Measurements from ENCODE around the gene HNRNPH2.

The HNRNPH2 gene

DNA sequence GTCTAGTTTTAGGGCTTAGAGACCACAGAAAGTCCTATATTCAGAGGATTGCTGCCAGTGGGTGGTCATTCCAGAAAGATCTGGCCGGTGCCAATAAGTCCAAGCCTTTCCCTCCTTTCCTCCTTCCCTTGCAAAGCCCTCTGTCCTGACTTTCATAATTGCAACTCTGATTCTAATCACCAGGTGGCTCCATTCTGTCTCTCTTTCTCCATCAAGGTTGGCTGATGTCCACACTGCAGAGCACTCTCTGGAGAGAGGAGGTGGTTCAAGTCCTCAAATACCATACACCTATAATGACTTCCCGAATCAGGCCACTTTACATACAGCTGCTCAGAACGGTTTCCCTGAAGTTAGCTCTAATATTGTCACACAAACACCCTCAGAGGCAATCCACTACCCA is 54.9 kb downstream of the HNRNPH2 start:
- TF ChIP-seq, protein P1, sequence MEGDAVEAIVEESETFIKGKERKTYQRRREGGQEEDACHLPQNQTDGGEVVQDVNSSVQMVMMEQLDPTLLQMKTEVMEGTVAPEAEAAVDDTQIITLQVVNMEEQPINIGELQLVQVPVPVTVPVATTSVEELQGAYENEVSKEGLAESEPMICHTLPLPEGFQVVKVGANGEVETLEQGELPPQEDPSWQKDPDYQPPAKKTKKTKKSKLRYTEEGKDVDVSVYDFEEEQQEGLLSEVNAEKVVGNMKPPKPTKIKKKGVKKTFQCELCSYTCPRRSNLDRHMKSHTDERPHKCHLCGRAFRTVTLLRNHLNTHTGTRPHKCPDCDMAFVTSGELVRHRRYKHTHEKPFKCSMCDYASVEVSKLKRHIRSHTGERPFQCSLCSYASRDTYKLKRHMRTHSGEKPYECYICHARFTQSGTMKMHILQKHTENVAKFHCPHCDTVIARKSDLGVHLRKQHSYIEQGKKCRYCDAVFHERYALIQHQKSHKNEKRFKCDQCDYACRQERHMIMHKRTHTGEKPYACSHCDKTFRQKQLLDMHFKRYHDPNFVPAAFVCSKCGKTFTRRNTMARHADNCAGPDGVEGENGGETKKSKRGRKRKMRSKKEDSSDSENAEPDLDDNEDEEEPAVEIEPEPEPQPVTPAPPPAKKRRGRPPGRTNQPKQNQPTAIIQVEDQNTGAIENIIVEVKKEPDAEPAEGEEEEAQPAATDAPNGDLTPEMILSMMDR (conservative IDR thresholded peaks at IDR 0.05) = peak; percentile 38; the same call in 1 of the 2 replicates
- no peak overlapping the region for H3K27ac ChIP-seq

Measured in VCaP (cell line).